ENCODE measurements around the gene LARGE1.

LARGE1 gene

DNA sequence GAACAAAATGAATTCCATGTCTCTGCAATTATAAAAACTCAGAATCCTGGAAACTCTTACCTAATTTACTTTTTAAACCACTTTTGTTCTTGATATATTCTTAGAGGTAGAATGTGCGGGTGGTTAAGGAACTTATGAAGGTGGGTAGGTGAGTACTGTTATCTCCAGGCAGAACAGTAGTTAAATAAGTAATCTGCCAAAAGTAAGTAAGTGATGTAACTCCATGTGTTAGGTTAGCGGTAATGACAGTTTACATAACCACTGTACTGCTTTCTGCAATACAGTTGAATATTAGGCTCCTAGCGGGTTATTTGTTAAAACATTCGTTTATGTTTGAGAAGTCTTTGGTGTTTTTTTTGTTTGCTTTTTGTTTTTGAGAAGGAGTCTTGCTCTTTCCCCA is 7.1 kb downstream of the LARGE1 start:
- DNase-seq, result no peak

DNA sequence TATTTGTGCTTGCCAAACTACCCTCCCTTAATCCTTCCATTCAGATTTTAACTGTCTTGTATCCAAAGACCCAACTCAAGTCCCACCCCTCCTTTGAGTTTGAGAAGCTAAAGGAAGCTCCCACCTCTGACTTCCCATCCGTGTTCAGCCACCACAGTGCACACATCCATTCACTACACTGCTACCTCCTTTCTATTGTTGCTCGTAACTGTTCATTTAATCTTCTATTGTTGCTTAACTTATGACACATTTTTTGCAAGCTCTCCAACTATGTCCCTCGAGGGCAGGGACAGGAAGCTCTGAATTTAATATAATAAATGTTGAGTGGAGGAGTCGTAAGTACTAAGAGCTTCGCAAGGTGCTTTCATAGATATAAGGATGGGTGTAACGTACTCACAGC is 10.4 kb downstream of the LARGE1 start:
- no peak for DNase-seq

DNA sequence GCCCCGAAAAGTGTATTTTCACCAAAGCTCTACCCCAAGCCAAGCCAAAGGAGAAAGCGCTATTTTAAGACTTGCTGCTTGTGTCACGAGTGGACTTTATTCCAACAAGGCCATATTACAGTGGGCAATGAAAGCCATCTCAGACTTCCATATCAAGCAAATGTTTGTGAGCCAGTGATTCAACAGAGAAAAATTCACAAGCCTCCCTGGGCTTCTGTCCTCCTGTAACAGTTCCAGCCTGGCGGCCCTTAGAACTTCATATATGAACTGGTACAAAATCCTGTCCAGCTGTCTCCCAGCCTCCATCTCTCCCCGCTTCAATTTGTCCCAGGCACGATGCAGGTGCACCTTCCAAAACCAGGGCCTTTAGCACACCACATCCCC is 11.2 kb downstream of the LARGE1 start:
- DNase-seq, result no peak

DNA sequence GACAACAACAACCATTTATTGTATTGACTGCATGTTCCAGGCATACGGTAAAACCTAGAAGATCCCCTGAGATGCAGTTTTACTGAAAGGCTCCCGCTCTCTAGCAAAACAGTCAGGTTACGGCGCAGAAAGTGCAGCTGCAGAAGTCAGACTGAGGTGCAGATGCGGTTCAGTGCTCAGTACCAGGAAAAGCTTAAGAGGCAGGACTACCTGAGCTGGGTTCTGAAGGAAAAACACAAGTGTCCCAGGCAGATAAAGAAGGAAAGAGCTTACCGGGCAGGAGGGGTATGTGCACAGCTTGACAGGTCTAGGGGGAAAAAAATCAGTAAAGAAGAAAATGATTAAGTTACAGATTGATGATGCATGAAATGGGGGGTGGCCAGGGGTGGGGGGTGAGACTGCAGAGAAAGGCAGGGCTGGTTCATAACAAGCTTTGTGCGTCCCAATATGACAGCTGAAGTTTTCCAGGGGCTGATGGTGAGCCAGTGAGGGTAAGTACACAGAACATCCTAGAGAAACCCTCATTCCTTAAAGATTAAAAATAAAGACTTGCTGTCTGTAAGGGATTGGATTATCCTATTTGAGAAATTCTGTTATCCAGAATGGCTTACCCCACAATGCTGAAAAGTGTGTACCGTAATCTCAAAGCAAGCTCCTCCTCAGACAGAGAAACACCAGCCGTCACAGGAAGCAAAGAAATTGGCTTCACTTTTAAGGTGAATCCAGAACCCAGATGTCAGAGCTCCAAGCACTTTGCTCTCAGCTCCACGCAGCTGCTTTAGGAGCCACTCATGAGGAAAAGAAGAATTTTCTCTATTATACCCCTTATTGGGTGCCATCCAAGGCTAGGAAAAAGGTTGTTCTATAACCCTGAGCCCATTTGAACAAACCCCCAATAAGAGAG is 11.9 kb downstream of the LARGE1 start:
- no peak for DNase-seq

DNA sequence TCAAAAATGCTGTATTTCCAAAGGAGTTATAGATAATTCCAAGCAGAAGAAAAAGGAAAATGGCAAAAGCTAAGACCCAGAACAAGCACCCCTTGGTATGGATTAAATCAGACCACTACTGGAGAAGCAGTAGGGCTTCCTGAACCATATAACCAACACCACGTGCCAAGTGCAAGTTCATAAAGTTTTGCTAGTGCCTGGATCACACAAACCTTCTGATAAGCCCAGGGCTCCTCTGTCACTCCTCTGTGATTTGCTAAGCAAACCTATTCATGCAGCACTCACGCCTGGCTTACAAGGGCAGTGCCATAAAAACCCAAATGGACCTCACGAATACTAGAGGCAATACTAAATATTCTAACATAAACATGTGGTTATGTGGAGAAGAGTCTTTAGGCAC is 13.3 kb downstream of the LARGE1 start:
- no peak for DNase-seq

DNA sequence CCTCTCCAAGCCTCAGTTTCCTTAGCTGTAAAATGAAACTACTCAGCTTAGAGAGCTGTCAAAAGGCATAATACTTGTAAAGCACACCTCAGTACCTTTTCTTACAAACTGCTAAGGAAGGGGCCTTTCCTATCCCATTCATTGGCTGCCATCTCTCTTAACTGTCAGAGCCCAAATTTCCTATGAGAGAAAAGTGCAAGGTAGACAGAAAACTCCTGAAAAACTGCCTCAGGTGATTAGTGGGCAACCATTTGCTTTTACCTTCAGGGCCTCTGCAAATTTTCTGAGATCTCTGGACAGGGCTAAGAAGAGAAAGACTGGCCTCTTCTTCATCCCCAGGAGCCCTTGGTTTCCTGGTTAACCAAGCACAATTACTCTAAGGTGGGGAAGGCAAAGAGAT is 13.8 kb downstream of the LARGE1 start:
- no peak for DNase-seq

DNA sequence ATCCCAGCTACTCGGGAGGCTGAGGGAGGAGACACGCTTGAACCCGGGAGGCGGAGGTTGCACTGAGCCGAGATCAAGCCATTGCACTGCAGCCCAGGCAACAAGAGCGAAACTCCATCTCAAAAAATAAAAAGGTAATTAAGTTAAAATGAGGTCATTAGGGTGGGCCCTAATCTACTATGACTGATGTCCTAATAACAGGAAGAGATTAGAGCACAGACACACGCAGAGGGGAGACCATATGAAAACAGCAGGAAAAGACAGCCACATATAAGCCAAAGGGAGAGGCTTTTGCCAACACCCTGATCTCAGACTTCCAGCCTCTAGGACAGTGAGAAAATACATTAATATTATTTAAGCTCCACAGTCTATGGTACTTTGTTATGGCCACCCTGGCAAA is 17.3 kb downstream of the LARGE1 start:
- no peak for DNase-seq

DNA sequence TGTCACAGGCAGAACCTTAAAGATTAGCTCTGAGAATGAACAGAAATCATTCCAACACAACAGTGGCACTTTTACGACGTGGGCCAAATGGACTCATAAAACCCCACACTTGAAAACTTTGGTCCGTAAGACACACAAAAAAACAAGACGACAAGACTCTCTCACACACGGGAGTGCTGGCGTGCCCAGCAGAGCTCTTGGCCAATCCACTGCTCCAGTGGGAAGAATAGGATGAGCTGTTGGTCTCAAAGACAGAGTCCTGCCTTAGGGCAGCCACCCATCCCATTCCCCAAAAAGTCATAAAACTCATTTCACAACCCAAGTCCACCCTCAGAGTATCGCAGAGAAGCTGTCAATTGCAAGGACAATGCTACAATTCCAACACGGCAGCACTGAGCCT is 18.2 kb downstream of the LARGE1 start:
- no peak for DNase-seq

DNA sequence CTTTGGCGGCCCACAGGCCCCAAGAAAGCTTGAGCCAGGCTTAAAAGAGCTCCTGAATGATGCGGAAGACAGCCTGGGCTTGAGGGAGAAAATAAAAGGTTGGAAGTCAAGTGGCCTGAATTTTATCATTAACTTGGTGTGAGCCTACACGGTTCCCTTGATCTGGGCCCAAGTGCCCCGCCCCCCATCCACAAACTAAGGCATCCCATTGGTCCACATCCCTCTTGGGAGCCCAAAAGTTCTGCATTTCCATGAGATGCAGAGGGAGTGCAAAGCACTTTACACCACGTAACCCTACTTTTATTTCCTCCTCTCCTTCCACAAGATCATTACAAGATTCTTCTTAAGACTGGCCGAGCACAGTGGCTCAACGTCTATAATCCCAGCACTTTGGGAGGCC is 22.2 kb downstream of the LARGE1 start:
- no peak for DNase-seq

DNA sequence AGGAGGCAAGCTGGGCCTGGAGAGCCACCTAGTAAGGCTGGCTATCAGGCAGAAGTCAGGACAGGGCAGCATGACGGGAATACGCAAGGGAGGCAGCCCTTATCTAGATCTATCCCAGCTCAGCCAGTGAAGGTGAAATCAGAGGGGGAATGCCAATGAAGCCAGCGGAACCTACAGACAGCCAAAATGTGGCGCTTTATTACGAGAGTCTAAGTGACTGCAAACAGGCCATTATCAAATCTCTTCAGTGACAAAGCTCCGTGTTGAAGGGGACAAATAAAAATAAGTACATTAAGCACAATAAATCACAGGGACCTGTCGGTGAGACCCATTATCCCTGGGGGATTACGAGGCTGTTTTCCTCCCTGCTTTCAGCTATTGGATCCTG is 22.8 kb downstream of the LARGE1 start:
- DNase-seq, result no peak

DNA sequence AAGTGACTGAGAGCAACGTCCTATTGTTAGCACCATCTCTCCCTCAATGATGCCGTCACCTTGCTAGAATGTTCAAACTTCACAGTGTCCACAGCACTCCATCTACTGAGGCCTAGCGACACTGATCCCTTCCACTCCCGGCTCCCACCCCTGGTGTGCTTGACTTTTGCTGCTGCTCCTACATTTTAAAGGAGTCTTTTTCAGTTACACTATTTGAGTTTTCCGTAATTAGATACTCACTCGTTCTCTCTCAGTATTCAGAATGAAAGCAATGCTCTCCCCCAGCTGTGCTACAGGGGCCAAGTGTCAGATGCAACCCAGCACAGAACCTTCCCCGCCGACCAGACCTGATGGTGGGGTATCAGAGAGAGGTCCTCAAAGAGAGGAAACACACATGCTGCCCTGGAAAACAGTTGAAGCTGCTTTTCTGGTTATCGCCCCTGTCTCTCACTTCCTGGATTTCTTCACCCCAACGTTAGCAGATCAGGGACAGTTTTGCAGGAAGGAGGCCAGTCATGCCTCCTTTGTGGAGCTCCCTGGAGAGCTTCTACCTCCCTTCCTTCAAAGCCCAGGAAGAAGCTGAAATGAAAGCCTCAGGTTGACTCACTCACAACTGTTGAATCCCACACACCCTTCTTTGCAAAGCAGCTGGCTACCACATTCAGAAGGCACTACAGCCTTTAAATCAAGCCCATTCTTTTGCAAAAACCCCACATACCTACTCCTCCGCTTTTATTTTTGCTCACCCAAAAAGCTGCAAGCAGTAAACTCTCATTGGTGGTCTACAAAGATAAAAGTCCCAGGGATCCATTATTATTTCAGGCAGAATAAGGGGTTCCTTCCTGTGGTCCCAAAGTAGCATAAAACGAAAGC is 23.5 kb downstream of the LARGE1 start:
- DNase-seq, result no peak

DNA sequence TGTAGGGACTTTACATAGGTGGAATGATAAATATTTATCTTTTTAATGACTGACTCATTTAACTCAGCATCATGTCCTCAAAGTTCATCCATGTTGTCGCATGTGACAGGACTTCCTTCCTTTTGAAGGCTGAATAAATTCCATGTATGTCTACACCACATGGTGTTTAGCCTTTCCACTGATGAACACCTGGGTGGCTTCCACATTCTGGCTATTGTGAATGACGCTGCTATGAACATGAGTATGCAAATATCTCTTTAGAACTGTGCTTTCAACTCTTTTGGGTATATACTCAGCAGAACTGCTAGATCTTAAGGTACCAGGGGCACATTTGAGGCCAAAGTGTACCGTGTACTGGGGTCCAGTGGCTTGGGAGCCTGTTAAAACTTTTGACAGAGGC is 24.1 kb downstream of the LARGE1 start:
- no peak for DNase-seq

DNA sequence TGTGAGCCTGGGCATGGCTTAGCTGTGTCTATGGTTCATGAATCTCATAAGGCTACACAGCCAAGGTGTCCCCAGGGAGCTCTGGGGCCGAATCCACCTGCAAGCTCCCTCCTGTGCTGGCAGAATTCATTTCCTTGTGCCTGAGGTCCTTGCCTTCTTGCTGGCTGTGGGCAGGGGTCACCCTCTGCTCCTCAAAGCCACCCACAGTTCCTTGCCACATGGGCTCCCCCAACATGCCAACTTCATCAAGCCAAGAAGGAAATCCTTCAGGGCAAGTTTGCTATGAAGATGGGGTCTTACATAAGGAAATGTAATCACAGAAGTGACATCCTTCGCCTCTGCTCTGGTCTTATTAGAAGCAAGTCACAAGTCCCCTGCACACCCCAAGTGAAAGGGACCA is 24.8 kb downstream of the LARGE1 start:
- DNase-seq, result no peak

DNA sequence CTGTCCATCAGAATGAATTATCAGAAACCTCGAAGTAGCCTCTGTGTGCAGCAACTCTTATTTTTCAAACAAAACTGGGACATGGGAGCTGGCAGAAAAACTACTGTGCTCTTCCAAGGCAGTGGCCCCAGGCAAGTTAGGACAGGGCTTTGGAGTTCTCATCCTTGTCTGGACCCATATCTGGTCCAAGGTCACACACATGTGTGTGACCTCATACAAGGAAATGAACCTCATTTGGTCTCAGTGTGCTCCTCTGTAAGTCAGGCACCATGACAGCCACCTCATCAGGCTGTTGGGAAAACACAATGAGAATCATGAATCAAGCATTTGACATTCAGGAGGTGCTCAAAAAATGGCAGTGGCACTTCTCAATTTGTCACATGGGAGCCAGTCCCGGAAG is 25.8 kb downstream of the LARGE1 start:
- no peak for DNase-seq

DNA sequence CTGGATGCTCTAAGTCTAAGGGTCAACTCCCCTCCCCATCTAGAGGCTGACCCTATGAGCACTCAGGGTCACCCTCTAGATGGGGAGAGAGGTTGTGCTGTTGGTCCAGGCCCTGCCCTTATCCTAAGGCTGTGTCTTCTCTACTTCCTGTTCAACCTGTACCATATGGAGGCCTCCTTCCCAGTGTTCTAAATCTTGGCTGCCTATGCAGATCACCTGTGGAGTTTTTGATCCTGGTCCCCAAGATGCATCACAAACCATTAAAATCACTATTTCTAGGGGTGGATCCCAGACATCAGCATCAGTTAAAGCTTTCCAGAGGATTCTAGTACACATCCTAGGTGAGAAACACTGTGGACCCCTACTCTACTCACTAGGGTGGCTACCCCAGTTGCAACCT is 26.2 kb downstream of the LARGE1 start:
- no peak for DNase-seq

DNA sequence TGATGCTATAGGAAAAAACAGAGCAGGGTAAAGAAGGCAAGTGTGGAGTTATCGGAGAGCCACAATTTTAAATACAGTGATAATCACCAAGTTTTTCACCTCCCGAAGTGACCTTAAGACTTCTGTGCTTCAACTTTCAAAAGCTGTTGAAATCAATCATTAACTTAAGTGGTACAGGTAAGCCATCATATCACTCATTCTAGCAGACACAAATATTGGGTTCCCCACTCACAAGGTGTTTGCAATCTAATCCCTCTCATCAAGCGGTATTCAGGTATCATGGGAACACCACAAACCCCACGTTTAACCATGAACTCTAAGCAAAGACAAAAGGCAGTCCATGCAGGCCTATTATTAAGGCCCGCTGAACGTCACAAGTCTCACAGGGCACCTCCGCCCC is 26.8 kb downstream of the LARGE1 start:
- no peak for DNase-seq

DNA sequence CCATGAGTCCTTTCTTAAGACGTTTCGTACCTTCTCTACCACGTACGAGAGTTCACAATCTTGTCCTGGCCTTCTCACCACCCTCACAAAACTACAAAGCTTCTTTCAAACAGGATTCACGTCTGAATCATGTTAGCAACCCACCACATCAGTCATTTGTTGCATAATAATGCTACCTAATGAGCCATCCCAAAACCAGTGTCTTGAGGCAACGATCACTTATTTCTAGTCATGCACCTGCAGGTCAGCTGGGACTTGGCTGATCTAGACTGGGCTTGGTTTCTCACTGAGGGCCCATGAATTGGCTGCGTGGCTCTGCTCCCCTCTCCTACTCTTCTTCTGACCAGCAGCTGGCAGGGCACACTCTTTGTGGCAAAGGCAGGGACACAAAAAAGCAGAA is 28.3 kb downstream of the LARGE1 start:
- no peak for DNase-seq

DNA sequence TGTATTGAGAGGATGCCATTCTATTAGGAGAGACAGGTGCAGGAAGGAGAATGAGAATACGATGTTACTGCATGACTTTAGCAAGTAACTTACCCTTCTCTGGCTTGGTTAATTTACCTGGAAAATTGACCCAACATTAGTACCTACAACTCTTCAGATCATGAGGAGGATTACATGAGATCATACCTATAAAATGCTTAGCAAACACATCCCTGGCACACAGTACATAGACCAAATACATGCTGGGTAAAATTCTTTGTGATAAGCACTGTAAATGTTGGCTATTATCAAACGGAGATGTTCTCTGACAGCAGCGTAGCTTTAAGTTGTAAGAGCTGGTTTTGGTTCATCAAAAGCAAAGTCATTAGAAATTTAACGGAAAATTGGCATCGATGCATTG is 28.8 kb downstream of the LARGE1 start:
- DNase-seq, result no peak

DNA sequence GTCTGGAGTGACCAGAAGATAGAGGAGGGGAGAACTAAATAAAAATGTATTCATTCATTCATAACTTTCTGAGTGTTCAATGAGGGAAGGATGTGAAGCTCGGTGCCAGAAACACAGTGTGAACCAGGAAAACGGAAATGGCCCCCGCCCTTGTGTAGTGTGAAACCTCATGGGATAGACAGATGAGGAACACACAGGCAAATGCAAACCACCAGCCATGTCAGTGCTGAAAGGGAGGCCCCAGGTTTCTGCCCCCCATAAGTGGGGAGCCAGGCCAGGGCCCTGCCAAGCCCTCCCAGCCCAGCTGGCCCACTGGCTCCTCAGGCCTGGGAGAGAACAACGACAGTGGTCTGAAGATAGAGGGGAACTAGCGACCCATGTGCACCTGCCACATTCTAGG is 30.5 kb downstream of the LARGE1 start:
- no peak for DNase-seq

DNA sequence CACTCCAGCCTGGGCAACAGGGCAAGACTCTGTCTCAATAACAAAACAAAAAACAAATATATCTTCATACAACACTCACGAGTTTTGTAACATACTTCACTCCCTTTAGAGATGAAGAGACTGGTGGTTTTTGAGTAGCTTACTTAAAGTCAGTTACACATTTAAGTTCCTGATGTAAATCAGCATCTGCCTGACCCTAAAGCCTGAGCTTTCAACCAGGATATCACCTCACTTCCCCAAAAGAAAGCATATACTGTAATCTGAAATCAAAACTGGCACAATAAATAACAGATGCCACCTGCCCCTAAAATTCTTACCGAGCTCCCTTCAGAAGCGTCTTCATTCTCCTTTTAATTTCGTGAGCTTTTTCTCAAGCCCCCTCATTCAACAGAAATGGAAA is 31.5 kb downstream of the LARGE1 start:
- DNase-seq, result no peak

DNA sequence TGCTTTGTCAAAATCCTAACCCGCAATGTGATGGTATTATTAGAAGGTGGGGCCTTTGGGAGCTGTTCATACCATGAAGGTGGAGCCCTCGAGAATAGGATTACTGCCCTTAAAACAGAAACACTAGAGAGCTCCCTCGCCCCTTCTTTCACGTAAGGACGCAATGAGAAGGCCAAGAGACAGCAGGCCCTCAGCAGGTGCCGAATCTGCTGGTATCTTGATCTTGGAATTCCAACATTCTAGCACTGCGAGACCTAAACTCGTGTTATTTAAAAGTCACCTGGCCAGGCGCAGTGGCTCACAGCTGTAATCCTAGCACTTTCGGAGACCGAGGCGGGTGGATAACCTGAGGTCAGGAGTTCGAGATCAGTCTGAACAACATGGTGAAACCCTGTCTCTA is 33.1 kb downstream of the LARGE1 start:
- DNase-seq, result no peak

DNA sequence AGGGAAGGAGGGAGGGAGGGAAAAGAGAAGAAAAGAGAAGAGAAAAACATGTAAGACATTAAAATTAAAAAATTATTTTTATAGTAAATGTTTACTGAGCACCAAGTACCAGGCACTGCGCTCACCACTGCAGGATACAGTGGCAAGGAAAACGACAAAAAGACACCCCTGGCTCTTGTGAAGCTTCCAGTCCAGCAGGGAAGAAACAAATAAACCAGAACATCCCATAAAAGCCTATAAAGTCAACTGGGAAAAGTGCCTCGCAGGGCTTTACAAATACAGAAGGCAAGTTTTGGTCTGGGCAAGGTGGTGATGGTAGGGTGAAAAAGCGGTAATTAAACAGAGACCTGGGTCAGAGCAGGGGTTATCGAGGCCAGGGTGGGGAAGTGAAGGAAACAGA is 33.6 kb downstream of the LARGE1 start:
- no peak for DNase-seq

DNA sequence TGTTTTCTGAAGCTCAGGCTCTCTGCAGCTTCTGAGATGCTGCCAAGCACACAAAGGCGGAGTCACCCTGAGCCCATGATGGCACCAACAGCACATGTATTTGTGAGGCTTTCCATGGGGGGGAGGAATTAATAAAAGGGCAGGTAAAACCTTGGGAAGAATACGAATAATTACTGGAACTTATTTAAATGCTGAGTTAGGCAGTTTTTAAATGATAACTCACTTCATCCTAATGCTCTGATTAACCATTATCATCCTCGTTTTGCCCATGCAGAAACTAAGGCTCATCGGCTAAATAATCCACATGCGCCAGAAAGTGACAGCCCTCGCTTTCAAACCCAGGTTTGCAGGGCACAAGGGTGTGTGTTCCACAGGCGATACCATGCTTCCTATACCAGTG is 35.4 kb downstream of the LARGE1 start:
- DNase-seq, result no peak

Data from activated gamma-delta T cell treated with Interleukin-2 at 50 U/mL for 16 hours (primary cell).